C4-2B (cell line): ENCODE results near the gene SYNE2.

Experiments
- H3K27ac ChIP-seq: fragments of 450-650 bp; 2 replicates; pipeline ENCODE4 v1.5.1; 2017
- CTCF ChIP-seq: fragments of 450-650 bp; conservative IDR thresholded peaks from 2 replicates; pipeline ENCODE4 v1.5.1; 2017; ENCODE audit warnings: mild to moderate bottlenecking
- ZFX ChIP-seq: fragments of 450-650 bp; IDR thresholded peaks from 2 replicates; pipeline ENCODE4 v1.6.1; 2017

SYNE2 gene

GRCh38 chr14:64225151-64225757 is 372.4 kb downstream of the SYNE2 start:
- no peak overlapping the region for H3K27ac ChIP-seq
- no peak for TF ChIP-seq ZFX

- no peak for TF ChIP-seq ZFX
- TF ChIP-seq CTCF = no peak
Measured at GRCh38 chr14:64227856-64228255, 375.1 kb downstream of the SYNE2 start.

GRCh38 chr14:64229489-64229888 is 376.7 kb downstream of the SYNE2 start:
- TF ChIP-seq ZFX (no peak), CTCF (no peak)

More at GRCh38 chr14:64227856-64228255, 375.1 kb downstream of the SYNE2 start:
- no peak overlapping the region for H3K27ac ChIP-seq

GRCh38 chr14:64232095-64232838 is 379.5 kb downstream of the SYNE2 start:
- no peak overlapping the region for H3K27ac ChIP-seq

More at GRCh38 chr14:64229489-64229888, 376.7 kb downstream of the SYNE2 start:
- no peak overlapping the region for H3K27ac ChIP-seq

GRCh38 chr14:64232944-64233343 is 380.1 kb downstream of the SYNE2 start:
- no peak overlapping the region for H3K27ac ChIP-seq
- TF ChIP-seq ZFX (no peak), CTCF (no peak)

More at GRCh38 chr14:64232095-64232838, 379.5 kb downstream of the SYNE2 start:
- no peak for TF ChIP-seq CTCF
- no peak for TF ChIP-seq ZFX

GRCh38 chr14:64233531-64234190 is 380.9 kb downstream of the SYNE2 start:
- H3K27ac ChIP-seq = no peak overlapping the region
- no peak for TF ChIP-seq ZFX
- no peak for TF ChIP-seq CTCF

- TF ChIP-seq CTCF = no peak
- no peak for TF ChIP-seq ZFX
- H3K27ac ChIP-seq = no peak overlapping the region
Measured at GRCh38 chr14:64234877-64235651, 382.3 kb downstream of the SYNE2 start.
